COLO668 (cell line): Measurements from ENCODE around the gene ABITRAM.
"Not testable (repeated sequence)": the region's sequence is repeated elsewhere in the genome, so short reads cannot be mapped to it uniquely, and the experiment has no call there.

Source experiments
- DNase-seq: peaks from one replicate; lab custom pipeline; 2025; ENCODE audit not compliant: unreplicated experiment; lab: John Stamatoyannopoulos, UW

The ABITRAM gene, protein sequence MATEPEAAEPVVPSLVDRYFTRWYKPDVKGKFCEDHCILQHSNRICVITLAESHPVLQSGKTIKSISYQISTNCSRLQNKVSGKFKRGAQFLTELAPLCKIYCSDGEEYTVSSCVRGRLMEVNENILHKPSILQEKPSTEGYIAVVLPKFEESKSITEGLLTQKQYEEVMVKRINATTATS

GRCh38 chr9:108934323-108934893 lies at the start of gene ABITRAM:
Gene ABITRAM (plus strand): TSS chr9:108934400. CDS start chr9:108934487, 87 bp downstream.
- DNase-seq: peak; percentile 94

DNA sequence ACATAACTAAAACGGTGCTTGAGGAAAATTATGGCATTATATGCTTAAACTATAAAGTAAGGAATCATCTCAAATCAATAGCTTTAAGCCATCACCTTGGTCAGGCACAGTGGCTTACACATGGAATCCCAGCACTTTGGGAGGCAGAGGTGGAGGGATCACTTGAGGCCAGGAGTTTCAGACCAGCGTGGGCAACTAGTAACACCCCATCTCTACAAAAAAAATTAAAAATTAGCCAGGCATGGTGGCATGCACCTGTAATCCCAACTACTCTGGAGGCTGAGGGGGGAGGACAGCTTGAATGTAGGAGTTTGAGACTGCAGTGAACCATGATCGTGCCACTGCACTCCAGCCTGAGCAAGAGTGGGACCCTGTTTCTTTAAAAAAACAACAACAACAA lies 49.5 kb upstream of the ABITRAM start:
- no peak for DNase-seq

DNA sequence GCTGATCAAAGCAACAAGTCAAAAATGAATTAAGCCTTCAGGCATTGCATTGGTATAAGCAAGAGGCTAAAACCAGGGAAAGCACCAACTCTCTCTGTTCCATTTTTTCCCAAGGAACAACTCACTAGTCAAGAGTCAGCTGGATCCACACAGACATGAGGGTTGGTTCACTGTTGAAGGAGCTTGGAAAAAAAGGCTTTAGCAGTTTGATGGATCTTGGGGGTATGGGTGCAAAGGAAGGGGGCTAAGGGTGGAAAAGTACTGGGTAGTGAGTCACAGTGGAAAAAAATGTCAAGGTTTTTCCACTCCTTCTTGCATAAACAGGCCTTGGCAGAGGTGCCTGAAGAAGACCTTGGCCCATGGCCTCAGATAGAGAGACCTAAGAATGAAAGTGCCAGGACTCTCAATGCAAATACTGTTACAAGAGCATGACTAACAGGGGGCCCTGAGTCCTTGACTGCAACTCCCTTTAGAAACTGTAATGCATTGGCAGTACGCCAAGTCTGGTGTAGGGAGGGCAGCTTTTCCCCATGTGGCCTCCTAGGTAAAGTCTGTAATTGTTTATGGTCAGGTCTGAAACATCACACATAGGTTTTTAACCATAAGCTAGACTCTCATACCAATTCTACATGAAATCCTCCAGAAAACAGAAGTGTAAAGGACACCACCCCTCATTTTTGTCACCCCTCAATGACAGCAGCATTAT lies 48.4 kb upstream of the ABITRAM start:
- peak; percentile 85 for DNase-seq

GRCh38 chr9:108886594-108887271 lies 47.5 kb upstream of the ABITRAM start:
- DNase-seq: not testable (repeated sequence)

DNA sequence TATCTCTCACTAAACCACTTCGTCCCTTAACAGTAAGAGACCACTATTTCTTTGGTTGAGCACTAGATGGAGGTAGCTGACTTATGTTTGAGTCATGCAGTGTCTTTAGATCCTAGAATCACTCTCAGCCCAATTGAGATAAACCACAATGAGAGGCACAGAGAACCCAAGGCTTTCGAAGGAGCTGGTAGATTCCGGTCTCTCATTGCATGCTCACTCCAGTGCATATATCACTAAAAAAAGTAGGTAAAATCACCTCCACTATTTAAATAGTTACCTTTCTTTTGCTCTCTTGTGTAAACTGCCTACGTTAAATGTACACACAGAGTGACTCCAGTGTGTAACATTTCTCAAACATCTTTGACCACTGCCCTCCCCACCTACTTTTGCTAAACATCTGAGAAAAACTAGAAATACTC lies 44.5 kb upstream of the ABITRAM start:
- no peak for DNase-seq

DNA sequence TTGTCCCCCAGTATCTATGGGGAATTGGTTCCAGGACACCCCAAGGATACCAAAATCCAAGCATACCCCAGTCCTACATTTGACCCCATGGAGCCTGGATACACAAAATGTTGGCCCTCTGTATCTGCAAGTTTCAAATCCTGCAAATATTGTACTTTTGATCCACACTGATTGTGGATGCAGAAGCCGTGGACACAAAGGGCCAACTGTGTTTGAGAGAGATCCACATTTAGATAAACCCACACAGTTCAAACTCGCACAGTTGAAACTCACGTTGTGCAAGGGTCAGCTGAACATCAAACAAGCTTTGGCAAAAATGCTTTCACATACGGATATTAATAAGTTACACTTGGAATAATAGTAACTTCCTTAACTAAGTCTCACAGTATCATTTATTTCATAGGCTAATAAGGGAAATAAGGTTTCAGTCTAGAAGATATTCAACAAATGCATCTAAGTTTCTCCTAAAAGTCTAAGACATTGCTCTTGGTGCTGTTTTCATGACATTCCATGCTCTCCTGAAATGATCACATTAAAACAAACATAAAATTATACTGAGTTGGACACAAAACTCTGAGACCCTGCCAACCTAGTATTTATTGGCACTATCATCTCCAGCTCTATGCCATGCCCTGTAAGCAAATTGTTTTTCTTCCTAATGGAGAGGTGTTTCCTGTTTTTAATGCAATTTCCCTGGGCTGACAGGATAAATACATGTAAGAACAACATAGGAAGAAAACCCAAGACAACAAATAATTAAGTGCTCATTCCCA lies 39.8 kb upstream of the ABITRAM start:
- no peak for DNase-seq

- no peak for DNase-seq
These were observed 36.7 kb upstream of the ABITRAM start for GRCh38 chr9:108897324-108898096.

GRCh38 chr9:108899023-108899695 lies 35.0 kb upstream of the ABITRAM start:
- not testable (repeated sequence) for DNase-seq

- no peak for DNase-seq
These were observed 34.0 kb upstream of the ABITRAM start for GRCh38 chr9:108900176-108900575.

GRCh38 chr9:108903420-108904103 lies 30.6 kb upstream of the ABITRAM start:
- DNase-seq: peak; percentile 12

DNA sequence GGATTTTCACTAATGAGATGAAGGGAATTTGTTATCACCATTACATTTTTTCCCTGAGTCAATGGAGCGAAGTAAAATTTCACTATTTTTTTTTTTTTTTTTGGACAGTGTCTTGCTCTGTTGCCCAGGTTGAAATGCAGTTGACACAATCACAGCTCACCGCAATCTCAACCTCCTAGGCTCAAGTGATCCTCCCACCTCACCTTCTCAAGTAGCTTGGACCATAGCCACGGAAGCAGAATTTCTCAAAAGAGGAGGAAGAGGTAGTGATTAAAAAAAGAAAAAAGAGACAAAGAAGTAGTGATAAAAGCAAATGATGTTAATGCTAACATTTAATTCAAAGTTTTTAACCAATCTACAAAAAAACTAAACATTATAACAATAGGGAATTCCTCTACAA lies 30.0 kb upstream of the ABITRAM start:
- DNase-seq: no peak

- DNase-seq: peak; percentile 12
These were observed 28.7 kb upstream of the ABITRAM start for GRCh38 chr9:108905494-108905893.

DNA sequence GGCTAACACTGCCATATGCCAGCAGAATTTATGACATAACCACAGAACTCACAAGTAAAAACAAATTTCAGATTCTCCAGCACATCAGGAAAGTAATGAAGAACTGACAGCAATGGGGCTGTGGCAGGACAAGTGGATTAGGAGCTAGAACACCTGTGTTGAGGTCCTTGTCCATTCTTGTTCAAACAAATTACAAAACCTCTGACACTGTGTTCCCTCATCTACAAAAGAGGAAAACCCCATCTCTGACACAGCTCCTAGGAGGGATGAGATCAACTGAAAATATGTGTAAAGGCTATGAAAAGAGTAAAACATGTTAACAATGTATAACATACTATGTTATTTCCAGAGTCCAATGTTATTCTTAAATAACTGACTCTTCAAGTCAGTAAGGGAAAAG lies 23.8 kb upstream of the ABITRAM start:
- DNase-seq: no peak

DNA sequence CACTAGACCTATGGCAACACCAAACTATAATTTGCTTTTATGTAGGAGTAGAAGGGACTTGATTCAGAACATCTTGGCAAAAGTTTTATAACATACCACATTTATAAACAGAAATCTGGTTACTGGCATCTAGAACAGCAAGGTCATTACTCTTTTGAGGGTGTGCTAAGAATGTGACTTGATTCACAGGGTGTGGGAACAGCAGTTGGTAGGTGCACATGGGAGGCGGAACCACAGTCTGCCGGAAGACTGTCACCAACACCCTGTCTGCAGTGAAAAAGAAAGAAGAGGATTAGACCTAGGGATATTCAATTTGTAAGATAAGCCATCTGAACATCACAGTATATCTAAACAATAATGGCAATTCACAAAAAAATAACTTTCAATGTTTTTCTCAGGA lies 23.3 kb upstream of the ABITRAM start:
- DNase-seq: no peak

DNA sequence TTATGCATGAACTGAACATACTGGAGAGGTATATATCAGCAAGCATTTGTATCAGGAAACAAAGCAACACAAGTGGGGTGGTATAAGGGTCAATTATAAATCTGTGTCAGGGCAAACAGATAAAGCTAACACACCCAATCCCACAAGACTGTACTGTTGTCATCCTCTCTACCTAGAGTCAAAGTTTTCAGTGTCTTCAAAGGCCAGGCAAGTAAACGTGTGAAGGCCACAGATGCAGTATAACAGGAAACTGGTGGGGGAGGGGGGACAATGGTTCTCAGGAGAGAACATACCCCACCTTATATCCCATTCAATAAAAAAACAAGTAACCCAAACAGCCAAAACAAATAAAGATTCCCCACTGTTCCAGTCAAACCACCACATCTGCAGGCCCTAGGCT lies 22.4 kb upstream of the ABITRAM start:
- DNase-seq: no peak

DNA sequence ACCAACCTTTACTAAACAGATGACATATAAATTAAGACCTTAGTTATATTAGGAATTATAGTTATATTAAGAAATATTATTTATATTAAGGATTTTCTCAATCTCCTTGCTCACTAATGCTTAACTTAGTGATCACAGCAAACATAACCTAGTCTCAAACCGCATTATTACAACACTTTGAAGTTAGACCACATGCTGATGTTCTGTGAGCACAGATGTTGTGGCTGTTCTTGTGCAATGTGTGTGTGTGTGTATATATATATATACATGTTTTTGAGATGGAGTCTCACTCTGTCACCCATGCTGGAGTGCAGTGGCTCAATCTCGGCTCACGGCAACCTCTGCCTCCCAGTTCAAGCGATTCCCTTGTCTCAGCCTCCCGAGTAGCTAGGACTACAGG lies 20.8 kb upstream of the ABITRAM start:
- no peak for DNase-seq

GRCh38 chr9:108919517-108919916 lies 14.7 kb upstream of the ABITRAM start:
- no peak for DNase-seq

DNA sequence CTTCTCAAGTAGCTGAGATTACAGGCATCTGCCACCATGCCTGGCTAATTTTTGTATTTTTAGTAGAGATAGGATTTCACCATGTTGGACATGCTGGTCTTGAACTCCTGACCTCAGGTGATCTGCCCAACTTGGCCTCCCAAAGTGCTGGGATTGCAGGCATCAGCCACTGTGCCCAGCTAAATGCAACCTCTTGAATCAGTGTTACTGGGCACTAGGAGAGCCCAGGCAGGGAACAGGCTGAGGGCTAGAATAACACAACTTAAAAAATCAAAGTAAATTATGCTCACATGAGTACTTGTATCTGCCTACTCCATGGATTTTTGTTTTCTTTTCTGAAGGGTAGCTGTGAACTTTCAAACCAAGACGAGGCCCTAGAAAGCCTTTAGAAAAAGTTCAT lies 13.8 kb upstream of the ABITRAM start:
- DNase-seq: not testable (repeated sequence)

DNA sequence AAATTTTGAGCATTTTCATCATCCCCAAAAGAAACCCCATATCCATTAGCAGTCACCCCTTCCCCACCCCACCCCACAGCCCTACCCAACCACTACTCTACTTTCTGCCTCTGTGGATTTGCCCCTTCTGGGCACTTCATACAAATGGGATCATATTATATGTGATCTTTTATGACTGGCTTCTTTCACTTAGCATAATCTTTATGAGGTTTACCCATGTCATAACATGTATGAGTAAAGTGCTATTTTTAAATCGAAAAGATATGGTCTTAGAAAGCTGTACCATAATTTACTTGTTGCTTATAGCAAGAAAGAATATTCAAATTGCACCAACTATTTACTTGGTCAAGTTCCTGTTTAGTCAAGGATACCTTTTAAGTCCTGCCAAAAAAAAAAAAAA lies 13.0 kb upstream of the ABITRAM start:
- no peak for DNase-seq
